HepG2 (cell line): ENCODE results near the gene PGAP3. TPM values are rescaled to one million over a fixed set of nuclear protein-coding genes. Genes with fewer than 3 reads are reported as not detected.

Experiments used
- ZBTB1 ChIP-seq: sonication (generic); formaldehyde crosslinking; IDR thresholded peaks from 2 replicates; pipeline ENCODE4 v1.4.0; 2020; ENCODE audit warnings: missing genetic modification reagents, borderline replicate concordance
- polyA plus RNA-seq, 8 experiments: library from polyadenylated mRNA; depleted of rRNA in 3 of 8; stranded (reverse) in 7 of 8; unstranded in 1 of 8; fragments of >200 nt; fragmentation: Illumina TruSeq in 4 of 8; extraction: Trizol in 4 of 8; gene quantifications; 2 replicates each; pipeline versions ENCODE4 v1.2.1 to v1.2.3, GENCODE V29; 2011 to 2016; ENCODE audit warnings: low read depth in 4 of 8, missing spikeins in 1 of 8, mixed read lengths in 1 of 8; ENCODE audit not compliant: insufficient read depth in 1 of 8
- total RNA-seq, 5 experiments: library from RNA; depleted of rRNA; stranded (reverse); fragments of >200 nt; fragmentation: Illumina TruSeq; extraction: Trizol; gene quantifications; 2 replicates each; pipeline ENCODE4 v1.2.3, GENCODE V29; 2016; ENCODE audit warnings: low read depth in 1 of 5
- TF ChIP-seq, protein P1 (sequence below): sonication (generic); formaldehyde crosslinking; IDR thresholded peaks from 2 replicates; pipeline ENCODE4 v1.4.0; 2020; ENCODE audit warnings: mild to moderate bottlenecking, missing genetic modification reagents, borderline replicate concordance
- TF ChIP-seq, protein P2 (sequence below): sonication (generic); formaldehyde crosslinking; IDR thresholded peaks from 2 replicates; pipeline ENCODE4 v1.4.0; 2020; ENCODE audit warnings: missing genetic modification reagents, mild to moderate bottlenecking, borderline replicate concordance

PGAP3 gene
- total and polyA plus RNA-seq, 2 of the 13 experiments (the other 11 are each of a cell fraction or from before 2014, with no cell fraction given): 11.9 to 14.6 TPM

DNA sequence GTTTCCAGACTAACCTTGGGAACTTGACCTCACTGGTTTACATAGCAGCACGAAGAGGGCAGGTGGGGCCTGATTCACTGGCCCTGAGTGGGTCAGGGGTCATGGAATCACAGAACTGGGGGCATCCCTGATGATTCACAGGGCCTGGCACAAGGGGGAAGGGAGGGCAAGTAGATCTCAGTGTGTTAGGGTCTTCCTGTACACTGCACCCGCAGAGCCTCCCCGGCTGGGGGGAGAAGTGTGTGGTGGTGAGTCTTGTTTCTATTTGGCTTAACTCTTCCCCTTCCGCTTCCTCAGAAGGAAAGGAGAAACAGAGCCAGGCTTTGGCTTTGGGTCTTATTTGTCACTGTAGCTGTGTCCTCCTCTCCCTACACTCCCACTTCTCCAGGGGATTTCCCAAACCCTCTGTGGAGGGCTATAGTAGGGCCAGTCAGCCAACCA lies 47.2 kb downstream of the PGAP3 start (continued):
- TF ChIP-seq, protein P1, sequence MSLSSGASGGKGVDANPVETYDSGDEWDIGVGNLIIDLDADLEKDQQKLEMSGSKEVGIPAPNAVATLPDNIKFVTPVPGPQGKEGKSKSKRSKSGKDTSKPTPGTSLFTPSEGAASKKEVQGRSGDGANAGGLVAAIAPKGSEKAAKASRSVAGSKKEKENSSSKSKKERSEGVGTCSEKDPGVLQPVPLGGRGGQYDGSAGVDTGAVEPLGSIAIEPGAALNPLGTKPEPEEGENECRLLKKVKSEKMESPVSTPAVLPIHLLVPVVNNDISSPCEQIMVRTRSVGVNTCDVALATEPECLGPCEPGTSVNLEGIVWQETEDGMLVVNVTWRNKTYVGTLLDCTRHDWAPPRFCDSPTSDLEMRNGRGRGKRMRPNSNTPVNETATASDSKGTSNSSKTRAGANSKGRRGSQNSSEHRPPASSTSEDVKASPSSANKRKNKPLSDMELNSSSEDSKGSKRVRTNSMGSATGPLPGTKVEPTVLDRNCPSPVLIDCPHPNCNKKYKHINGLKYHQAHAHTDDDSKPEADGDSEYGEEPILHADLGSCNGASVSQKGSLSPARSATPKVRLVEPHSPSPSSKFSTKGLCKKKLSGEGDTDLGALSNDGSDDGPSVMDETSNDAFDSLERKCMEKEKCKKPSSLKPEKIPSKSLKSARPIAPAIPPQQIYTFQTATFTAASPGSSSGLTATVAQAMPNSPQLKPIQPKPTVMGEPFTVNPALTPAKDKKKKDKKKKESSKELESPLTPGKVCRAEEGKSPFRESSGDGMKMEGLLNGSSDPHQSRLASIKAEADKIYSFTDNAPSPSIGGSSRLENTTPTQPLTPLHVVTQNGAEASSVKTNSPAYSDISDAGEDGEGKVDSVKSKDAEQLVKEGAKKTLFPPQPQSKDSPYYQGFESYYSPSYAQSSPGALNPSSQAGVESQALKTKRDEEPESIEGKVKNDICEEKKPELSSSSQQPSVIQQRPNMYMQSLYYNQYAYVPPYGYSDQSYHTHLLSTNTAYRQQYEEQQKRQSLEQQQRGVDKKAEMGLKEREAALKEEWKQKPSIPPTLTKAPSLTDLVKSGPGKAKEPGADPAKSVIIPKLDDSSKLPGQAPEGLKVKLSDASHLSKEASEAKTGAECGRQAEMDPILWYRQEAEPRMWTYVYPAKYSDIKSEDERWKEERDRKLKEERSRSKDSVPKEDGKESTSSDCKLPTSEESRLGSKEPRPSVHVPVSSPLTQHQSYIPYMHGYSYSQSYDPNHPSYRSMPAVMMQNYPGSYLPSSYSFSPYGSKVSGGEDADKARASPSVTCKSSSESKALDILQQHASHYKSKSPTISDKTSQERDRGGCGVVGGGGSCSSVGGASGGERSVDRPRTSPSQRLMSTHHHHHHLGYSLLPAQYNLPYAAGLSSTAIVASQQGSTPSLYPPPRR: no peak
- TF ChIP-seq, protein P2, sequence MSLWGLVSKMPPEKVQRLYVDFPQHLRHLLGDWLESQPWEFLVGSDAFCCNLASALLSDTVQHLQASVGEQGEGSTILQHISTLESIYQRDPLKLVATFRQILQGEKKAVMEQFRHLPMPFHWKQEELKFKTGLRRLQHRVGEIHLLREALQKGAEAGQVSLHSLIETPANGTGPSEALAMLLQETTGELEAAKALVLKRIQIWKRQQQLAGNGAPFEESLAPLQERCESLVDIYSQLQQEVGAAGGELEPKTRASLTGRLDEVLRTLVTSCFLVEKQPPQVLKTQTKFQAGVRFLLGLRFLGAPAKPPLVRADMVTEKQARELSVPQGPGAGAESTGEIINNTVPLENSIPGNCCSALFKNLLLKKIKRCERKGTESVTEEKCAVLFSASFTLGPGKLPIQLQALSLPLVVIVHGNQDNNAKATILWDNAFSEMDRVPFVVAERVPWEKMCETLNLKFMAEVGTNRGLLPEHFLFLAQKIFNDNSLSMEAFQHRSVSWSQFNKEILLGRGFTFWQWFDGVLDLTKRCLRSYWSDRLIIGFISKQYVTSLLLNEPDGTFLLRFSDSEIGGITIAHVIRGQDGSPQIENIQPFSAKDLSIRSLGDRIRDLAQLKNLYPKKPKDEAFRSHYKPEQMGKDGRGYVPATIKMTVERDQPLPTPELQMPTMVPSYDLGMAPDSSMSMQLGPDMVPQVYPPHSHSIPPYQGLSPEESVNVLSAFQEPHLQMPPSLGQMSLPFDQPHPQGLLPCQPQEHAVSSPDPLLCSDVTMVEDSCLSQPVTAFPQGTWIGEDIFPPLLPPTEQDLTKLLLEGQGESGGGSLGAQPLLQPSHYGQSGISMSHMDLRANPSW (CRISPR knock-in tag): no peak
- no peak for TF ChIP-seq ZBTB1 (CRISPR knock-in tag)
